ENCODE data around the gene PAM. TPM values are rescaled to one million over a fixed set of nuclear protein-coding genes. Genes with fewer than 3 reads are reported as not detected.

Gene PAM
- total and polyA plus RNA-seq, 2 donors (not counting 3 experiments of a cell fraction or from before 2014, with no cell fraction given), result 118 to 176 TPM

DNA sequence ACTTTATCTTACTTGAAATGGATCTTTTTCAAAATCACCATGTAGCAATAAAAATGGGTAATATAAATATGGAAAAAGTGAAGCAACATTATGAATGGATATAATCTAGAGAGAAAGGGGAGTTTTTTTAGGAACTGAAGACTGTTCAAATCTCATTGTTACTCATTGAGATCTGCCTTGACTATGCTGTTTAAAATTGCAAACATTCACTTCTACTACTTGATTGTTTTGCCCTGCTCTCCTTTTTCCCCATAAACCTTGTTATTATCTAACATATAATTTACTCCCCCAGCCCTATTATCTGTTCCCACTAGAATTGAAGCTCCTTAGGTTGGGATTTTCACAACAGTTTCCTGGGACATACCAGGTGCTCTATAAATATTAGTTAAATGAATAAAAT lies 22.0 kb downstream of the PAM start:
- Histone ChIP-seq H3K9me3 (replicated peaks; ENCODE audit: control insufficient read depth, insufficient read depth, low read length) (no peaks in the 10 kb centered on the region), H3K27ac (ENCODE audit: insufficient read depth, low read depth, low read length) (no peak overlapping the region), H3K79me2 (ENCODE audit: control insufficient read depth, insufficient read depth, low read length) (peaks cover 23% of the 10 kb centered on the region), H3K27me3 (ENCODE audit: control insufficient read depth in 2 of 2, insufficient read depth in 2 of 2, low read length in 2 of 2) (no peaks in the 10 kb centered on the region), H3K9me1 (replicated peaks; ENCODE audit: control insufficient read depth, extremely low read depth, insufficient read depth, low read length) (no peaks in the 10 kb centered on the region), H3K4me1 (ENCODE audit: control insufficient read depth, extremely low read depth, insufficient read depth, low read length) (peaks cover 23% of the 10 kb centered on the region), H3K4me2 (ENCODE audit: insufficient read depth, low read length) (no peak overlapping the region), H3K9ac (replicated peaks; ENCODE audit: extremely low read depth, insufficient read depth, low read length) (no peak overlapping the region), H3K4me3 (replicated peaks in 1 of 3; ENCODE audit: insufficient read depth in 1 of 3, low read depth in 1 of 3, low read length in 3 of 3) (no peak overlapping the region), H4K20me1 (replicated peaks; ENCODE audit: control insufficient read depth, extremely low read depth, insufficient read depth, low read length) (no peaks in the 10 kb centered on the region), H3K36me3 (ENCODE audit: control insufficient read depth in 2 of 2, extremely low read depth in 1 of 2, insufficient read depth in 2 of 2, low read length in 2 of 2) (no peaks in the 10 kb centered on the region), H2AFZ (ENCODE audit: low read depth, low read length) (no peak overlapping the region)
- dilution Hi-C loops (cut with MboI; ENCODE audit: extremely low pct_ligation_motif_present, low sequenced_read_pairs), result no loop called here
- FAIRE-seq (no peak), DNase-seq (ENCODE audit: low read depth, low spot score) (no peak)
- intact Hi-C loops (cut with micrococcal nuclease), result no loop called here
- TF ChIP-seq POLR2A (IDR thresholded peaks at IDR 0.05; ENCODE audit: low read depth, low read length) (no peak), JUN (IDR thresholded peaks at IDR 0.05; ENCODE audit: borderline replicate concordance, insufficient read depth, insufficient read length, low read depth) (no peak), MAX (IDR thresholded peaks at IDR 0.05; ENCODE audit: insufficient read depth, insufficient read length) (no peak), FOS (IDR thresholded peaks at IDR 0.05; ENCODE audit: borderline replicate concordance, insufficient read depth, low read length) (no peak), GATA2 (IDR thresholded peaks at IDR 0.05; ENCODE audit: insufficient read depth, insufficient read length, low read depth, low read length) (no peak), MYC (IDR thresholded peaks at IDR 0.05; ENCODE audit: low read depth, low read length) (no peak), CTCF (IDR thresholded peaks at IDR 0.05; ENCODE audit: extremely low read depth in 1 of 2, insufficient read depth in 1 of 2, low read depth in 1 of 2, low read length in 2 of 2) (no peak), POLR2AphosphoS5 (IDR thresholded peaks at IDR 0.05; ENCODE audit: insufficient read depth, low read depth, low read length) (no peak), EZH2 (IDR thresholded peaks at IDR 0.05; ENCODE audit: borderline replicate concordance, low read depth, low read length, severe bottlenecking) (no peak)
- no TSS peak for BruUV-seq (replicated peaks)
- POLR2A ChIA-PET, result no interaction called here
- CTCF ChIA-PET, result interaction anchor here (1.4 to 1.6 kb wide), 2 partner anchors 96 to 352 kb away, joined by 3 to 8 read pairs; no protein-coding TSS in a partner anchor
